ENCODE measurements around the gene PMEPA1.

Gene PMEPA1

DNA sequence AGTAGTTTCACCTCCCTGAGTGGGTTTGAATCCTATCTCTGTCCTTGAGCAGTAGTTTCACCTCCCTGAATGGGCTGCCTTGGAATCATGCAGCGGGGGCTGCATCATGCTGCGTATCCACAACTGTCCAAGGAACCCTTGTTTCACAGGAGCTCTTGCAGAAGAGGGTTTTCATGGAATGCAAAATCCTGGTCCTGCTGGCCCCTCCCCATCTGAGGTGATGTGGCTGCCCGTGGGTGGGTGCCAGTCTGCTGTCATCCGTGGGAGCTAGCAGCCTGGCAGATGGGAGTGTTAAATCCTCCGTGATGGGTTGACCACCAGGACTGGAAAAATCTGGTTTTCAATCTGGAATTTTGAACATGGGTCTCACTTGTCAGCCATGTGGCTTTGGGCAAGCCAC, 111.3 kb downstream of the PMEPA1 start:
- no peak for DNase-seq

All from NCI-H526 (cell line).